ENCODE data around the gene IFI44.

The IFI44 gene

DNA sequence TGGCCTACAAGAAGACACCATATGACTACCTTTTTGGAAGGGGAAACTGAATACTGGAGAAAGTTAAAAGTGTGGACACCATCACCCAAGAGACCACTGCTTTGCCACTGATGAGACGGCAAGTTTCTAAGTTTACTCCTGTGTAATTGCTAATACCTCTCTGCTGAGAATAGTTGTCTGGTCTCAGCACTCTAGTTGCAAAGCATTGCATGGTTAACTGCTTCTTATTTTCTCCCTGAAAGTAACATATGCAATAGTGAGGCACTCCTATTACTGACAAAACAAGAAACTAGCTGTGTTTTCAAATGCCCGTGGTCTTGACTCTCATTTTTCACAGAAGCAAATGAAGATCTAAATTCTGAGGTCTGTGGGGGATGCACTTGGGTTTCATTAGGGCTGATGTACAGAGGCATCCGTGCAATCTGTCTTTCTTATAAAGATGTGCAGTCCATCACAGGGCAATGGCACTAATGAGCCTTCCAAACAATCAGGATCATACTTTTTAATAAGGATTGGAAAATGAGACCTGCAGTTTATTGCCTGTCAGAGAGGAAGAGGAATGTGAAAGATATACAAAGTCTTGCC lies 62.9 kb downstream of the IFI44 start:
- DNase-seq (ENCODE audit: low read depth) = no peak

DNA sequence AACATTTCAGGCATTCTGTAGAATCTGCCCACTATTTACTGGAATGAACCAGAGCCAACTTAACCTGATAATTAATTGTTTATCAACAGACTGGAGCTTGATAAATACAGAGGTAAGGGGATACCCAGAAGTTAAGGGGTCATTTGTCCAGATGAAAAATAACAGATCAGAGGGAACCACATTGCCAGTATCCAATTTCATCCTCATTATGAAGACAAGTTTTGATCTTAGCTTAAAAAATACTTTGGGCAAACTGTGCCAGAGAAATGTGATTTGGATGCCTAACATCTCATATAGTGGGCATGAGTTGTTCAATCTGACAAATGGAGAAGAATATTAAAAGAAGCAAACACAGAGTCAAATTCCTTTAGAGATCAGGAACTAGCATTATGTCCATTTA lies 63.7 kb downstream of the IFI44 start:
- no peak for DNase-seq (ENCODE audit: low read depth)

Data from stimulated activated CD8-positive, alpha-beta memory T cell treated with anti-CD3 and anti-CD28 coated beads, Interleukin-4, amount 100 ng/mL, for 24 hours (primary cell).